ENCODE data around the gene SLC24A3. TPM values are rescaled to one million over a fixed set of nuclear protein-coding genes. Genes with fewer than 3 reads are reported as not detected.

The SLC24A3 gene
- total and polyA plus RNA-seq, 2 experiments from 2014 or later = 0.81 to 2.5 TPM

DNA sequence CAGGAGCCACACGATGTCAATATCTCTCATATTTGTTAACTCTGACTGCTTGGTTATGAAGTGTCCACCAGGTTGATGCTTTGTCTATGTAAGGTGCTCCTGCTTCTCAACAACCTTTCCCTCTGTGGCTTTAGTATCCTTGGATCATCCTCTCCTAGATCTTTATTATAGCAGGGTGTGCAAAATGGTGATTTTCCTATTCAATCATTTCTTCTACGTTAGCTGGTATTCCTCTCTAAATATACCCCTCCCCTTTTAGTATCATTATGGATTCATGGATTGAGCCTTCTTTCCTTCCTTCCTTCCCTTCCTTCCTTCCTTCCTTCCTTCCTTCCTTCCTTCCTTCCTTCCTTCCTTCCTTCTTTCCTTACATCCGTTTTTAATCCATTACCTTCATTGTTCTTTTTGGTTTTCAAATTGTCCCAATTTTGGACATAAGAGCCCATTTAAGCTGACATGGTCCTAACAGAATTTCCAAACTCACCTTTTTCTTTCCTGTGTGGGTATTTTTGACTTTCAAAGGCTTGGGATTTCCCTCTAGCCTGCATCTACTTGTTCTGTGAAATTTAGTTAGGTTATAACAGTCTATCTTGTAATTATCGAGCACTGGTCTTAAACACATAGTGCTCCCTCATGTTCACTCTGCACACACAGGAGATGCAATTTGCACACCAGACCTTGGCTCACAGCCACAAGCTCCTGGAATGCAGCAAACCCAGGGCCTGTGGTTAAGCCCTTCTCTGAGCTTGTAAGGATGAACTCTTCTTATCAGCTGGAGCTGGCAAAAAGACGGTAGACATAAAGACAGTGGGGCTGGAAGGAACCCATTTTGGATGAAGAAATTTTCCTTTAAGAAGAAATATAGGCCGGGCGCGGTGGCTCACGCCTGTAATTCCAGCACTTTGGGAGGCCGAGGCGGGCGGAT, 109.9 kb downstream of the SLC24A3 start:
- peaks cover 12% of the 10 kb centered on the region for H3K27me3 Mint-ChIP-seq (ENCODE audit: insufficient read depth, low read depth, poor library complexity)
- no peak for ATAC-seq
- no peaks in the 10 kb centered on the region for H3K36me3 ChIP-seq (ENCODE audit: insufficient read depth)
- H3F3A ChIP-seq (replicated peaks; ENCODE audit: low read depth) = no peaks in the 10 kb centered on the region
- H3K4me3 ChIP-seq = no peak overlapping the region
- H3K4me2 ChIP-seq = no peak overlapping the region
- no peaks in the 10 kb centered on the region for H3K36me3 Mint-ChIP-seq (ENCODE audit: low read depth)
- no peaks in the 10 kb centered on the region for H3K79me2 ChIP-seq (replicated peaks; ENCODE audit: insufficient read depth)
- peaks cover under 1% of the 10 kb centered on the region; the same call in 2 of the 3 replicates for H3K4me1 Mint-ChIP-seq
- H3K9me3 Mint-ChIP-seq = no peaks in the 10 kb centered on the region
- H2AFZ ChIP-seq = no peak overlapping the region
- H3K27ac Mint-ChIP-seq = no peak overlapping the region
- H4K20me1 ChIP-seq (replicated peaks; ENCODE audit: insufficient read depth) = no peaks in the 10 kb centered on the region
- no peak for TF ChIP-seq ZNF114 (CRISPR knock-in tag; IDR thresholded peaks at IDR 0.05)
- TF ChIP-seq EZH2phosphoT487 (IDR thresholded peaks at IDR 0.05; ENCODE audit: unreplicated experiment) = no peak
- TF ChIP-seq, protein P1, sequence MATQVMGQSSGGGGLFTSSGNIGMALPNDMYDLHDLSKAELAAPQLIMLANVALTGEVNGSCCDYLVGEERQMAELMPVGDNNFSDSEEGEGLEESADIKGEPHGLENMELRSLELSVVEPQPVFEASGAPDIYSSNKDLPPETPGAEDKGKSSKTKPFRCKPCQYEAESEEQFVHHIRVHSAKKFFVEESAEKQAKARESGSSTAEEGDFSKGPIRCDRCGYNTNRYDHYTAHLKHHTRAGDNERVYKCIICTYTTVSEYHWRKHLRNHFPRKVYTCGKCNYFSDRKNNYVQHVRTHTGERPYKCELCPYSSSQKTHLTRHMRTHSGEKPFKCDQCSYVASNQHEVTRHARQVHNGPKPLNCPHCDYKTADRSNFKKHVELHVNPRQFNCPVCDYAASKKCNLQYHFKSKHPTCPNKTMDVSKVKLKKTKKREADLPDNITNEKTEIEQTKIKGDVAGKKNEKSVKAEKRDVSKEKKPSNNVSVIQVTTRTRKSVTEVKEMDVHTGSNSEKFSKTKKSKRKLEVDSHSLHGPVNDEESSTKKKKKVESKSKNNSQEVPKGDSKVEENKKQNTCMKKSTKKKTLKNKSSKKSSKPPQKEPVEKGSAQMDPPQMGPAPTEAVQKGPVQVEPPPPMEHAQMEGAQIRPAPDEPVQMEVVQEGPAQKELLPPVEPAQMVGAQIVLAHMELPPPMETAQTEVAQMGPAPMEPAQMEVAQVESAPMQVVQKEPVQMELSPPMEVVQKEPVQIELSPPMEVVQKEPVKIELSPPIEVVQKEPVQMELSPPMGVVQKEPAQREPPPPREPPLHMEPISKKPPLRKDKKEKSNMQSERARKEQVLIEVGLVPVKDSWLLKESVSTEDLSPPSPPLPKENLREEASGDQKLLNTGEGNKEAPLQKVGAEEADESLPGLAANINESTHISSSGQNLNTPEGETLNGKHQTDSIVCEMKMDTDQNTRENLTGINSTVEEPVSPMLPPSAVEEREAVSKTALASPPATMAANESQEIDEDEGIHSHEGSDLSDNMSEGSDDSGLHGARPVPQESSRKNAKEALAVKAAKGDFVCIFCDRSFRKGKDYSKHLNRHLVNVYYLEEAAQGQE (IDR thresholded peaks at IDR 0.05; ENCODE audit: unreplicated experiment) = no peak
- no peaks in the 10 kb centered on the region for H3K27me3 ChIP-seq (ENCODE audit: insufficient read depth)
- no peak overlapping the region for H3K4me3 Mint-ChIP-seq
- peaks cover 4% of the 10 kb centered on the region for H3K9me2 ChIP-seq (ENCODE audit: insufficient read depth)
- no peak for DNase-seq (ENCODE audit: low spot score)
- no peaks in the 10 kb centered on the region for H3K4me1 ChIP-seq (ENCODE audit: insufficient read depth)
- no peak overlapping the region for H3K27ac ChIP-seq (ENCODE audit: low read depth)

DNA sequence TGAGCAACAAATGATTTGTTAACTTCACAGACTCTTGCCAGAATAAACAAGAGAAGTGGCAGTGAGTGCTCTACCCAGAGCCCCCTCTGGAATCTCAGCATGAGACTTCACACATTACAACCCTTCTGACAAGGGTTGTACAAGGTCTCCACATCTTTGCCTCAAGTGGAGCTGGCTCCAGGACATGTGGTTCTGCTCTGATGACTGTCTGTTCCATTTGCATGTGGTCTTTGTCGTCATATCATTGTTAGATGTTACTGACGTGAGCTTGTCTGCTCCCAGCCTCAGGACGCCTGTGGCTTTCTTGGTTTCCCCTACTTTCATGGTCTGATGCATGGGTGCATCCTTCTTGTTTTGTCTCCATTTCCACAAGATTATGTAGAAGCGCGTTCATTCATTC, 115.0 kb downstream of the SLC24A3 start:
- no peak overlapping the region for H3K4me3 Mint-ChIP-seq
- Histone ChIP-seq H3K9me2 (ENCODE audit: insufficient read depth) (peaks cover 8% of the 10 kb centered on the region), H3K36me3 (ENCODE audit: insufficient read depth) (no peaks in the 10 kb centered on the region), H3K79me2 (replicated peaks; ENCODE audit: insufficient read depth) (no peaks in the 10 kb centered on the region), H3K4me3 (no peak overlapping the region), H3K27me3 (ENCODE audit: insufficient read depth) (no peaks in the 10 kb centered on the region), H4K20me1 (replicated peaks; ENCODE audit: insufficient read depth) (no peaks in the 10 kb centered on the region), H3K27ac (ENCODE audit: low read depth) (no peak overlapping the region), H2AFZ (no peak overlapping the region), H3F3A (replicated peaks; ENCODE audit: low read depth) (no peaks in the 10 kb centered on the region), H3K4me2 (no peak overlapping the region), H3K4me1 (ENCODE audit: insufficient read depth) (no peaks in the 10 kb centered on the region)
- no peaks in the 10 kb centered on the region for H3K9me3 Mint-ChIP-seq
- no peak for DNase-seq (ENCODE audit: low spot score)
- ATAC-seq = no peak
- H3K36me3 Mint-ChIP-seq (ENCODE audit: low read depth) = no peaks in the 10 kb centered on the region
- peaks cover 4% of the 10 kb centered on the region for H3K27me3 Mint-ChIP-seq (ENCODE audit: insufficient read depth, low read depth, poor library complexity)
- no peak overlapping the region for H3K27ac Mint-ChIP-seq
- H3K4me1 Mint-ChIP-seq = no peaks in the 10 kb centered on the region; the same call in 2 of the 3 replicates
- TF ChIP-seq EZH2phosphoT487 (IDR thresholded peaks at IDR 0.05; ENCODE audit: unreplicated experiment) = no peak
- no peak for TF ChIP-seq POLR2AphosphoS5 (IDR thresholded peaks at IDR 0.05; ENCODE audit: low read depth)
- TF ChIP-seq CREB1 (CRISPR knock-in tag; IDR thresholded peaks at IDR 0.05; ENCODE audit: low read depth) = no peak
- no peak for TF ChIP-seq ZNF331 (CRISPR knock-in tag; IDR thresholded peaks at IDR 0.05; ENCODE audit: low read depth)
- TF ChIP-seq, protein P2, sequence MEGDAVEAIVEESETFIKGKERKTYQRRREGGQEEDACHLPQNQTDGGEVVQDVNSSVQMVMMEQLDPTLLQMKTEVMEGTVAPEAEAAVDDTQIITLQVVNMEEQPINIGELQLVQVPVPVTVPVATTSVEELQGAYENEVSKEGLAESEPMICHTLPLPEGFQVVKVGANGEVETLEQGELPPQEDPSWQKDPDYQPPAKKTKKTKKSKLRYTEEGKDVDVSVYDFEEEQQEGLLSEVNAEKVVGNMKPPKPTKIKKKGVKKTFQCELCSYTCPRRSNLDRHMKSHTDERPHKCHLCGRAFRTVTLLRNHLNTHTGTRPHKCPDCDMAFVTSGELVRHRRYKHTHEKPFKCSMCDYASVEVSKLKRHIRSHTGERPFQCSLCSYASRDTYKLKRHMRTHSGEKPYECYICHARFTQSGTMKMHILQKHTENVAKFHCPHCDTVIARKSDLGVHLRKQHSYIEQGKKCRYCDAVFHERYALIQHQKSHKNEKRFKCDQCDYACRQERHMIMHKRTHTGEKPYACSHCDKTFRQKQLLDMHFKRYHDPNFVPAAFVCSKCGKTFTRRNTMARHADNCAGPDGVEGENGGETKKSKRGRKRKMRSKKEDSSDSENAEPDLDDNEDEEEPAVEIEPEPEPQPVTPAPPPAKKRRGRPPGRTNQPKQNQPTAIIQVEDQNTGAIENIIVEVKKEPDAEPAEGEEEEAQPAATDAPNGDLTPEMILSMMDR (conservative IDR thresholded peaks at IDR 0.05; ENCODE audit: low read depth in 2 of 2) = no peak
- no peak for TF ChIP-seq ZNF114 (CRISPR knock-in tag; IDR thresholded peaks at IDR 0.05)
- no peak for TF ChIP-seq NANOG (IDR thresholded peaks at IDR 0.05; ENCODE audit: borderline replicate concordance)
- TF ChIP-seq, protein P3, sequence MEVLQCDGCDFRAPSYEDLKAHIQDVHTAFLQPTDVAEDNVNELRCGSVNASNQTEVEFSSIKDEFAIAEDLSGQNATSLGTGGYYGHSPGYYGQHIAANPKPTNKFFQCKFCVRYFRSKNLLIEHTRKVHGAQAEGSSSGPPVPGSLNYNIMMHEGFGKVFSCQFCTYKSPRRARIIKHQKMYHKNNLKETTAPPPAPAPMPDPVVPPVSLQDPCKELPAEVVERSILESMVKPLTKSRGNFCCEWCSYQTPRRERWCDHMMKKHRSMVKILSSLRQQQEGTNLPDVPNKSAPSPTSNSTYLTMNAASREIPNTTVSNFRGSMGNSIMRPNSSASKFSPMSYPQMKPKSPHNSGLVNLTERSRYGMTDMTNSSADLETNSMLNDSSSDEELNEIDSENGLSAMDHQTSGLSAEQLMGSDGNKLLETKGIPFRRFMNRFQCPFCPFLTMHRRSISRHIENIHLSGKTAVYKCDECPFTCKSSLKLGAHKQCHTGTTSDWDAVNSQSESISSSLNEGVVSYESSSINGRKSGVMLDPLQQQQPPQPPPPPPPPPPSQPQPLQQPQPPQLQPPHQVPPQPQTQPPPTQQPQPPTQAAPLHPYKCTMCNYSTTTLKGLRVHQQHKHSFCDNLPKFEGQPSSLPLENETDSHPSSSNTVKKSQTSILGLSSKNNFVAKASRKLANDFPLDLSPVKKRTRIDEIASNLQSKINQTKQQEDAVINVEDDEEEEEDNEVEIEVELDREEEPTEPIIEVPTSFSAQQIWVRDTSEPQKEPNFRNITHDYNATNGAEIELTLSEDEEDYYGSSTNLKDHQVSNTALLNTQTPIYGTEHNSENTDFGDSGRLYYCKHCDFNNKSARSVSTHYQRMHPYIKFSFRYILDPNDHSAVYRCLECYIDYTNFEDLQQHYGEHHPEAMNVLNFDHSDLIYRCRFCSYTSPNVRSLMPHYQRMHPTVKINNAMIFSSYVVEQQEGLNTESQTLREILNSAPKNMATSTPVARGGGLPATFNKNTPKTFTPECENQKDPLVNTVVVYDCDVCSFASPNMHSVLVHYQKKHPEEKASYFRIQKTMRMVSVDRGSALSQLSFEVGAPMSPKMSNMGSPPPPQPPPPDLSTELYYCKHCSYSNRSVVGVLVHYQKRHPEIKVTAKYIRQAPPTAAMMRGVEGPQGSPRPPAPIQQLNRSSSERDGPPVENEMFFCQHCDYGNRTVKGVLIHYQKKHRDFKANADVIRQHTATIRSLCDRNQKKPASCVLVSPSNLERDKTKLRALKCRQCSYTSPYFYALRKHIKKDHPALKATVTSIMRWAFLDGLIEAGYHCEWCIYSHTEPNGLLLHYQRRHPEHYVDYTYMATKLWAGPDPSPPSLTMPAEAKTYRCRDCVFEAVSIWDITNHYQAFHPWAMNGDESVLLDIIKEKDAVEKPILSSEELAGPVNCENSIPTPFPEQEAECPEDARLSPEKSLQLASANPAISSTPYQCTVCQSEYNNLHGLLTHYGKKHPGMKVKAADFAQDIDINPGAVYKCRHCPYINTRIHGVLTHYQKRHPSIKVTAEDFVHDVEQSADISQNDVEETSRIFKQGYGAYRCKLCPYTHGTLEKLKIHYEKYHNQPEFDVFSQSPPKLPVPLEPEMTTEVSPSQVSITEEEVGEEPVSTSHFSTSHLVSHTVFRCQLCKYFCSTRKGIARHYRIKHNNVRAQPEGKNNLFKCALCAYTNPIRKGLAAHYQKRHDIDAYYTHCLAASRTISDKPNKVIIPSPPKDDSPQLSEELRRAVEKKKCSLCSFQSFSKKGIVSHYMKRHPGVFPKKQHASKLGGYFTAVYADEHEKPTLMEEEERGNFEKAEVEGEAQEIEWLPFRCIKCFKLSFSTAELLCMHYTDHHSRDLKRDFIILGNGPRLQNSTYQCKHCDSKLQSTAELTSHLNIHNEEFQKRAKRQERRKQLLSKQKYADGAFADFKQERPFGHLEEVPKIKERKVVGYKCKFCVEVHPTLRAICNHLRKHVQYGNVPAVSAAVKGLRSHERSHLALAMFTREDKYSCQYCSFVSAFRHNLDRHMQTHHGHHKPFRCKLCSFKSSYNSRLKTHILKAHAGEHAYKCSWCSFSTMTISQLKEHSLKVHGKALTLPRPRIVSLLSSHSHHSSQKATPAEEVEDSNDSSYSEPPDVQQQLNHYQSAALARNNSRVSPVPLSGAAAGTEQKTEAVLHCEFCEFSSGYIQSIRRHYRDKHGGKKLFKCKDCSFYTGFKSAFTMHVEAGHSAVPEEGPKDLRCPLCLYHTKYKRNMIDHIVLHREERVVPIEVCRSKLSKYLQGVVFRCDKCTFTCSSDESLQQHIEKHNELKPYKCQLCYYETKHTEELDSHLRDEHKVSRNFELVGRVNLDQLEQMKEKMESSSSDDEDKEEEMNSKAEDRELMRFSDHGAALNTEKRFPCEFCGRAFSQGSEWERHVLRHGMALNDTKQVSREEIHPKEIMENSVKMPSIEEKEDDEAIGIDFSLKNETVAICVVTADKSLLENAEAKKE (CRISPR knock-in tag; IDR thresholded peaks at IDR 0.05) = no peak
